OCI-LY3 (cell line): ENCODE data around the gene MCUB.

ENCODE experiments used
- H2AFZ ChIP-seq: fragments of 200-600, 300-600 bp; shearing (Covaris generic); 2 replicates; pipeline ENCODE4 v1.6.0; 2014; ENCODE audit warnings: antibody characterized with exemption, low read depth, low read length
- H3K27ac ChIP-seq: fragments of 200-600, 300-600 bp; sonication (generic); 2 replicates; pipeline ENCODE4 v1.5.1; 2014; ENCODE audit warnings: mild to moderate bottlenecking, low read length, moderate library complexity, mixed read lengths
- H3K27me3 ChIP-seq: fragments of 200-600, 300-600 bp; sonication (generic); 2 replicates; pipeline ENCODE4 v1.6.1; 2014; ENCODE audit warnings: low read depth, low read length, mixed read lengths
- H3K36me3 ChIP-seq: fragments of 200-600, 300-600 bp; sonication (generic); replicated peaks from 2 replicates; pipeline ENCODE3; 2014; ENCODE audit warnings: low read depth, low read length, mixed read lengths
- H3K4me1 ChIP-seq: fragments of 300-600, 200-600 bp; sonication (generic); 2 replicates; pipeline ENCODE4 v1.6.1; 2014; ENCODE audit warnings: low read length, mixed read lengths
- H3K4me2 ChIP-seq: fragments of 200-600, 300-600 bp; sonication (generic); 2 replicates; pipeline ENCODE4 v1.6.1; 2014; ENCODE audit warnings: low read length, mixed read lengths
- H3K4me3 ChIP-seq: fragments of 300-600, 200-600 bp; sonication (generic); 2 replicates; pipeline ENCODE4 v1.5.1; 2014; ENCODE audit warnings: antibody characterized with exemption, mild to moderate bottlenecking, low read length, moderate library complexity
- H3K79me2 ChIP-seq: fragments of 300-600, 200-600 bp; shearing (Covaris generic); 2 replicates; pipeline ENCODE4 v1.6.1; 2014; ENCODE audit warnings: mild to moderate bottlenecking, low read length, mixed read lengths
- H3K9ac ChIP-seq: fragments of 300-600, 200-600 bp; shearing (Covaris generic); 2 replicates; pipeline ENCODE4 v1.6.0; 2014; ENCODE audit warnings: mild to moderate bottlenecking, low read length, moderate library complexity
- H3K9me3 ChIP-seq: fragments of 200-600, 300-600 bp; shearing (Covaris generic); 2 replicates; pipeline ENCODE4 v1.6.1; 2014; ENCODE audit warnings: low read length, mixed read lengths; ENCODE audit not compliant: insufficient read depth
- H4K20me1 ChIP-seq: fragments of 200-600, 300-600 bp; sonication (generic); 2 replicates; pipeline ENCODE4 v1.6.1; 2016; ENCODE audit warnings: low read length, mixed read lengths; ENCODE audit not compliant: insufficient read depth
- CTCF ChIP-seq: fragments of 200-600, 300-600 bp; sonication (generic); IDR thresholded peaks from 2 replicates; pipeline ENCODE4 v1.5.1; 2014; ENCODE audit warnings: antibody characterized with exemption, low read length, low read depth
- EZH2phosphoT487 ChIP-seq: fragments of 200-600 bp; shearing (Covaris generic); IDR thresholded peaks from 2 replicates; pipeline ENCODE4 v1.6.1; 2018; ENCODE audit warnings: antibody characterized with exemption, mixed run types, low read depth

Gene MCUB

GRCh38 chr4:109722357-109722756 lies 162.3 kb downstream of the MCUB start:
- H3K79me2 ChIP-seq: peaks cover 8% of the 10 kb centered on the region

GRCh38 chr4:109723110-109723509 lies 163.1 kb downstream of the MCUB start:
- H3K79me2 ChIP-seq: peaks cover 8% of the 10 kb centered on the region
- H3K36me3 ChIP-seq: peaks cover 6% of the 10 kb centered on the region

More at GRCh38 chr4:109722357-109722756, 162.3 kb downstream of the MCUB start:
- no peak overlapping the region for H3K27ac ChIP-seq
- H3K36me3 ChIP-seq: peaks cover 6% of the 10 kb centered on the region
- peaks cover 10% of the 10 kb centered on the region for H3K4me1 ChIP-seq
- H3K4me3 ChIP-seq: no peak overlapping the region
- H4K20me1 ChIP-seq: no peaks in the 10 kb centered on the region
- no peak for TF ChIP-seq CTCF
- TF ChIP-seq EZH2phosphoT487: no peak
- H3K9me3 ChIP-seq: no peaks in the 10 kb centered on the region
- H3K27me3 ChIP-seq: no peaks in the 10 kb centered on the region
- H2AFZ ChIP-seq: no peak overlapping the region
- no peak overlapping the region for H3K4me2 ChIP-seq
- no peak overlapping the region for H3K9ac ChIP-seq

GRCh38 chr4:109728385-109728784 lies 168.3 kb downstream of the MCUB start:
- Histone ChIP-seq H3K36me3 (peaks cover 4% of the 10 kb centered on the region), H3K4me3 (peak overlapping the region; percentile 92), H4K20me1 (no peaks in the 10 kb centered on the region), H2AFZ (no peak overlapping the region), H3K27ac (no peak overlapping the region), H3K4me2 (peak overlapping the region; percentile 86), H3K27me3 (no peaks in the 10 kb centered on the region), H3K79me2 (peaks cover 6% of the 10 kb centered on the region), H3K4me1 (peaks cover 18% of the 10 kb centered on the region), H3K9me3 (no peaks in the 10 kb centered on the region), H3K9ac (no peak overlapping the region)
- TF ChIP-seq EZH2phosphoT487: no peak
- TF ChIP-seq CTCF: no peak

More at GRCh38 chr4:109723110-109723509, 163.1 kb downstream of the MCUB start:
- peaks cover 12% of the 10 kb centered on the region for H3K4me1 ChIP-seq
- no peak overlapping the region for H3K27ac ChIP-seq
- no peaks in the 10 kb centered on the region for H3K9me3 ChIP-seq
- TF ChIP-seq CTCF: no peak
- TF ChIP-seq EZH2phosphoT487: no peak
- no peak overlapping the region for H3K4me3 ChIP-seq
- H4K20me1 ChIP-seq: no peaks in the 10 kb centered on the region
- H3K27me3 ChIP-seq: no peaks in the 10 kb centered on the region
- H3K9ac ChIP-seq: no peak overlapping the region
- H3K4me2 ChIP-seq: peak overlapping the region; percentile 23; the same call in 1 of the 2 replicates
- no peak overlapping the region for H2AFZ ChIP-seq

GRCh38 chr4:109729117-109729717 lies 169.2 kb downstream of the MCUB start:
- Histone ChIP-seq H3K36me3 (peaks cover 4% of the 10 kb centered on the region), H3K79me2 (peaks cover 6% of the 10 kb centered on the region)

More at GRCh38 chr4:109729117-109729717, 169.2 kb downstream of the MCUB start:
- Histone ChIP-seq H4K20me1 (no peaks in the 10 kb centered on the region), H3K4me1 (peaks cover 15% of the 10 kb centered on the region), H3K4me2 (peak overlapping the region; percentile 86), H3K27ac (no peak overlapping the region), H3K9me3 (no peaks in the 10 kb centered on the region), H2AFZ (peak overlapping the region; percentile 63), H3K4me3 (peak overlapping the region; percentile 92), H3K27me3 (no peaks in the 10 kb centered on the region), H3K9ac (peak overlapping the region; percentile 69)
- TF ChIP-seq CTCF (no peak), EZH2phosphoT487 (no peak)
